HepG2 (cell line): Measurements from ENCODE around the gene MGST2. TPM values are rescaled to one million over a fixed set of nuclear protein-coding genes. Genes with fewer than 3 reads are reported as not detected.

Experiments
- ASH2L ChIP-seq: fragments of 300-600, 200-600 bp; sonication (generic); IDR thresholded peaks from 2 replicates; pipeline ENCODE4 v1.7.0; 2017; ENCODE audit warnings: low read depth, mild to moderate bottlenecking, moderate library complexity, mixed read lengths, low read length; ENCODE audit not compliant: insufficient read length
- CBFB ChIP-seq: sonication (generic); formaldehyde crosslinking; IDR thresholded peaks from 2 replicates; pipeline ENCODE4 v1.4.0; 2020; ENCODE audit warnings: missing genetic modification reagents
- CREM ChIP-seq, 2 experiments: sonication (generic) in 1 of 2; formaldehyde crosslinking in 1 of 2; IDR thresholded peaks; 2 replicates each; pipeline versions ENCODE4 v1.4.0 to v1.6.1; 2016 to 2020; ENCODE audit warnings: antibody characterized with exemption in 1 of 2, mild to moderate bottlenecking in 1 of 2, missing genetic modification reagents in 1 of 2
- FOSL2 ChIP-seq: sonication (generic); formaldehyde crosslinking; IDR thresholded peaks from 2 replicates; pipeline ENCODE4 v1.4.0; 2020; ENCODE audit warnings: missing genetic modification reagents
- FOXA1 ChIP-seq, 2 experiments: fragments of 450-650 bp in 1 of 2; sonication (generic) in 1 of 2; formaldehyde crosslinking in 1 of 2; IDR thresholded peaks; 2 replicates each; pipeline versions ENCODE4 v1.4.0 to v1.6.1; 2016 to 2020; ENCODE audit warnings: missing genetic modification reagents in 1 of 2
- FOXA3 ChIP-seq: IDR thresholded peaks from 2 replicates; pipeline ENCODE4 v1.6.1; 2016; ENCODE audit warnings: missing genetic modification reagents, missing compliant biosample characterization
- HDAC6 ChIP-seq: fragments of 200-600 bp; sonication (generic); IDR thresholded peaks from 2 replicates; pipeline ENCODE4 v1.7.0; 2017; ENCODE audit warnings: mild to moderate bottlenecking, antibody characterized with exemption, low read length, low read depth
- MEIS2 ChIP-seq: sonication (generic); formaldehyde crosslinking; IDR thresholded peaks from 2 replicates; pipeline ENCODE4 v1.9.0; 2021; ENCODE audit warnings: mild to moderate bottlenecking, missing genetic modification reagents
- NCOA2 ChIP-seq: sonication (generic); formaldehyde crosslinking; IDR thresholded peaks from 2 replicates; pipeline ENCODE4 v1.8.0; 2022; ENCODE audit warnings: inconsistent platforms
- NR2F2 ChIP-seq: IDR thresholded peaks from 2 replicates; pipeline ENCODE4 v1.6.1; 2012; ENCODE audit warnings: low read depth, inconsistent platforms, borderline replicate concordance
- PCBP1 ChIP-seq: fragments of 200-400 bp; formaldehyde crosslinking; IDR thresholded peaks from 2 replicates; pipeline ENCODE4 v1.6.1; 2017; ENCODE audit warnings: mild to moderate bottlenecking, low read depth, low read length, borderline replicate concordance
- POLR2A ChIP-seq, 2 experiments: IDR thresholded peaks; 2 replicates each; pipeline ENCODE4 v1.6.1; 2011; ENCODE audit warnings: low read depth in 2 of 2, low read length in 2 of 2, mild to moderate bottlenecking in 1 of 2, moderate library complexity in 1 of 2; ENCODE audit not compliant: insufficient read depth in 1 of 2
- SAP130 ChIP-seq: IDR thresholded peaks from 2 replicates; pipeline ENCODE4 v1.6.1; 2016; ENCODE audit warnings: low read depth
- SMC3 ChIP-seq: IDR thresholded peaks from 2 replicates; pipeline ENCODE4 v1.6.1; 2011; ENCODE audit warnings: low read length, improper control_type of control experiment
- SOX5 ChIP-seq: IDR thresholded peaks from 2 replicates; pipeline ENCODE4 v1.6.1; 2016; ENCODE audit warnings: borderline replicate concordance
- SOX6 ChIP-seq, 2 experiments: fragments of 450-650 bp in 1 of 2; sonication (generic) in 1 of 2; formaldehyde crosslinking in 1 of 2; IDR thresholded peaks; 2 replicates each; pipeline versions ENCODE4 v1.4.0 to v1.6.1; 2017 to 2020; ENCODE audit warnings: antibody characterized with exemption in 1 of 2, mild to moderate bottlenecking in 1 of 2, missing genetic modification reagents in 1 of 2
- TBX3 ChIP-seq: fragments of 450-650 bp; IDR thresholded peaks from 2 replicates; pipeline ENCODE4 v1.6.1; 2017; ENCODE audit warnings: antibody characterized with exemption, mild to moderate bottlenecking, inconsistent platforms, borderline replicate concordance
- TCF7 ChIP-seq: sonication (generic); IDR thresholded peaks from 2 replicates; pipeline ENCODE4 v1.6.1; 2016; ENCODE audit warnings: antibody characterized with exemption, low read depth
- TGIF2 ChIP-seq: IDR thresholded peaks from 2 replicates; pipeline ENCODE4 v1.6.1; 2016; ENCODE audit warnings: control low read depth, missing compliant biosample characterization
- YEATS4 ChIP-seq: sonication (generic); formaldehyde crosslinking; IDR thresholded peaks from 2 replicates; pipeline ENCODE4 v1.4.0; 2020; ENCODE audit warnings: missing genetic modification reagents, borderline replicate concordance
- ZMYM2 ChIP-seq: sonication (generic); formaldehyde crosslinking; IDR thresholded peaks from 2 replicates; pipeline ENCODE4 v1.8.0; 2022; ENCODE audit warnings: mild to moderate bottlenecking, missing genetic modification reagents
- ZNF382 ChIP-seq: sonication (generic); formaldehyde crosslinking; IDR thresholded peaks from 2 replicates; pipeline ENCODE4 v1.5.0; 2020; ENCODE audit warnings: missing genetic modification reagents, mild to moderate bottlenecking, borderline replicate concordance
- ZNF441 ChIP-seq: sonication (generic); formaldehyde crosslinking; IDR thresholded peaks from 2 replicates; pipeline ENCODE4 v1.7.0; 2021; ENCODE audit warnings: missing genetic modification reagents, borderline replicate concordance
- ZNF589 ChIP-seq: sonication (generic); formaldehyde crosslinking; conservative IDR thresholded peaks from 2 replicates; pipeline ENCODE4 v1.8.0; 2022; ENCODE audit warnings: mild to moderate bottlenecking, moderate library complexity, missing genetic modification reagents
- polyA plus RNA-seq, 8 experiments: library from polyadenylated mRNA; depleted of rRNA in 3 of 8; stranded (reverse) in 7 of 8; unstranded in 1 of 8; fragments of >200 nt; fragmentation: Illumina TruSeq in 4 of 8; extraction: Trizol in 4 of 8; gene quantifications; 2 replicates each; pipeline versions ENCODE4 v1.2.1 to v1.2.3, GENCODE V29; 2011 to 2016; ENCODE audit warnings: low read depth in 4 of 8, missing spikeins in 1 of 8, mixed read lengths in 1 of 8; ENCODE audit not compliant: insufficient read depth in 1 of 8
- total RNA-seq, 5 experiments: library from RNA; depleted of rRNA; stranded (reverse); fragments of >200 nt; fragmentation: Illumina TruSeq; extraction: Trizol; gene quantifications; 2 replicates each; pipeline ENCODE4 v1.2.3, GENCODE V29; 2016; ENCODE audit warnings: low read depth in 1 of 5
- TF ChIP-seq, protein P1 (sequence below), 2 experiments: fragments of 450-650 bp in 1 of 2; sonication (generic) in 1 of 2; formaldehyde crosslinking; IDR thresholded peaks; 2 replicates each; pipeline versions ENCODE4 v1.5.0 to v1.8.0; 2020 to 2022; ENCODE audit warnings: mild to moderate bottlenecking in 1 of 2, missing genetic modification reagents in 1 of 2
- TF ChIP-seq, protein P2 (sequence below): sonication (generic); formaldehyde crosslinking; IDR thresholded peaks from 2 replicates; pipeline ENCODE4 v1.4.0; 2020; ENCODE audit warnings: missing genetic modification reagents, borderline replicate concordance
- TF ChIP-seq, protein P3 (sequence below): IDR thresholded peaks from 2 replicates; pipeline ENCODE4 v1.6.1; 2012; ENCODE audit warnings: inconsistent platforms
- TF ChIP-seq, protein P4 (sequence below): sonication (generic); formaldehyde crosslinking; IDR thresholded peaks from 2 replicates; pipeline ENCODE4 v1.5.0; 2020; ENCODE audit warnings: missing genetic modification reagents

MGST2 gene
- total and polyA plus RNA-seq, 2 of the 13 experiments (the other 11 are each of a cell fraction or from before 2014, with no cell fraction given): 205 to 416 TPM

DNA sequence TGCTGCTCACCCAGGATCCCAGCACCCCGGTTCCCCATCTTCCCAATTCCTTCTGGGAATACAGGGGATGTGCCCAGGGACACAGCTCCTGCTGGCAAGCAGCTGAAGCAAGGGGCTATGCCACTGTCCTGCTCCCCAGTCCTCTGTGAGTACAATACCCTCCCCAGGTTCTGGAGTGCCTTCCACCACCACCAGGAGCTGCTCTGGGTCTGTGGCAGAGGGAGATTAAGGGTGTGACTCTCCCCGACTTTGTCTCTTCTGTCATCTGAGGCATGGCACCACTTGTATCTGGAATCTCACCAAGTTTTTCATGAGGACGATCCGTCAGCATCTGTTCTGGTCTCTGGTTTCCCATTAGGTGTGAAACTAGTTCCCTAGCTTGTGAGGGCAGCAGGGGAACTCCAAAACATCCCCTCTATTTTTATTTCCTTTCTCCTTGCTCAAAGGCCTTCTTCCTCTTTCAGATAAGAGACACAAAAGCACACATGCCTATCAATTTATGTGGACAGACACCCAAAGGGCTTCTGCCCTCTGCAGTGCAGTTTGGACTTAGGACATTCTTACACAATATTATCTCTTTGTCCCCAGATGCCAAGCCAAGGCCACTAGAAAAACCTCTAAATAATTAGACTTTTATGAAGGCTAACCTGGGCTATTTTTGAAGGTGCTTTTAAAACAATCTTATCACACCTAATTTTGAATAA lies 26.8 kb downstream of the MGST2 start (continued):
- TF ChIP-seq, protein P1, sequence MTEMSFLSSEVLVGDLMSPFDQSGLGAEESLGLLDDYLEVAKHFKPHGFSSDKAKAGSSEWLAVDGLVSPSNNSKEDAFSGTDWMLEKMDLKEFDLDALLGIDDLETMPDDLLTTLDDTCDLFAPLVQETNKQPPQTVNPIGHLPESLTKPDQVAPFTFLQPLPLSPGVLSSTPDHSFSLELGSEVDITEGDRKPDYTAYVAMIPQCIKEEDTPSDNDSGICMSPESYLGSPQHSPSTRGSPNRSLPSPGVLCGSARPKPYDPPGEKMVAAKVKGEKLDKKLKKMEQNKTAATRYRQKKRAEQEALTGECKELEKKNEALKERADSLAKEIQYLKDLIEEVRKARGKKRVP (CRISPR knock-in tag; IDR thresholded peaks at IDR 0.05): peak in 1 of 2 experiments; percentile 25; a peak in 1 of 4 replicates
- TF ChIP-seq TBX3: peak; percentile 31; the same call in 1 of the 2 replicates
- no peak for TF ChIP-seq HDAC6
- no peak for TF ChIP-seq FOXA1 (IDR thresholded peaks at IDR 0.05)
- TF ChIP-seq FOXA1 (CRISPR knock-in tag; IDR thresholded peaks at IDR 0.05): peak; percentile 54
- TF ChIP-seq TCF7: peak; percentile 86
- TF ChIP-seq FOXA3: peak; percentile 86
- peak; percentile 72 for TF ChIP-seq MEIS2 (CRISPR knock-in tag)
- TF ChIP-seq PCBP1: no peak
- TF ChIP-seq SOX5 (CRISPR knock-in tag): peak; percentile 93
- TF ChIP-seq, protein P2, sequence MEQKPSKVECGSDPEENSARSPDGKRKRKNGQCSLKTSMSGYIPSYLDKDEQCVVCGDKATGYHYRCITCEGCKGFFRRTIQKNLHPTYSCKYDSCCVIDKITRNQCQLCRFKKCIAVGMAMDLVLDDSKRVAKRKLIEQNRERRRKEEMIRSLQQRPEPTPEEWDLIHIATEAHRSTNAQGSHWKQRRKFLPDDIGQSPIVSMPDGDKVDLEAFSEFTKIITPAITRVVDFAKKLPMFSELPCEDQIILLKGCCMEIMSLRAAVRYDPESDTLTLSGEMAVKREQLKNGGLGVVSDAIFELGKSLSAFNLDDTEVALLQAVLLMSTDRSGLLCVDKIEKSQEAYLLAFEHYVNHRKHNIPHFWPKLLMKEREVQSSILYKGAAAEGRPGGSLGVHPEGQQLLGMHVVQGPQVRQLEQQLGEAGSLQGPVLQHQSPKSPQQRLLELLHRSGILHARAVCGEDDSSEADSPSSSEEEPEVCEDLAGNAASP (CRISPR knock-in tag): peak; percentile 93; the same call in 1 of the 2 replicates
- TF ChIP-seq ZMYM2 (CRISPR knock-in tag): 0 out of 2 replicates have a peak, but pooled peaks have one; percentile 37
- TF ChIP-seq FOSL2 (CRISPR knock-in tag): peak; percentile 87
- 0 out of 2 replicates have a peak, but pooled peaks have one; percentile 19 for TF ChIP-seq TGIF2 (CRISPR knock-in tag)
- no peak for TF ChIP-seq ZNF589 (CRISPR knock-in tag)
- peak; percentile 59; the same call in 1 of the 2 replicates for TF ChIP-seq CBFB (CRISPR knock-in tag)
- peak; percentile 88 for TF ChIP-seq SAP130 (CRISPR knock-in tag)
- TF ChIP-seq, protein P3, sequence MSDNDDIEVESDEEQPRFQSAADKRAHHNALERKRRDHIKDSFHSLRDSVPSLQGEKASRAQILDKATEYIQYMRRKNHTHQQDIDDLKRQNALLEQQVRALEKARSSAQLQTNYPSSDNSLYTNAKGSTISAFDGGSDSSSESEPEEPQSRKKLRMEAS: peak; percentile 29; the same call in 1 of the 2 replicates
- TF ChIP-seq SMC3: peak; percentile 27; the same call in 1 of the 2 replicates
- 0 out of 2 replicates have a peak, but pooled peaks have one; percentile 59 for TF ChIP-seq ZNF441 (CRISPR knock-in tag)
- TF ChIP-seq YEATS4 (CRISPR knock-in tag): peak; percentile 33; the same call in 1 of the 2 replicates
- TF ChIP-seq NR2F2: peak; percentile 88
- TF ChIP-seq POLR2A (IDR thresholded peaks at IDR 0.05; ENCODE audit: insufficient read depth in 1 of 2, low read depth in 2 of 2, low read length in 2 of 2): peak in 1 of 2 experiments; percentile 13; a peak in 1 of 4 replicates
- TF ChIP-seq CREM (IDR thresholded peaks at IDR 0.05): peak; percentile 87
- no peak for TF ChIP-seq CREM (CRISPR knock-in tag; IDR thresholded peaks at IDR 0.05)
- peak; percentile 64 for TF ChIP-seq ASH2L
- no peak for TF ChIP-seq SOX6 (IDR thresholded peaks at IDR 0.05)
- TF ChIP-seq SOX6 (CRISPR knock-in tag; IDR thresholded peaks at IDR 0.05): peak; percentile 98
- no peak for TF ChIP-seq ZNF382 (CRISPR knock-in tag)
- TF ChIP-seq, protein P4, sequence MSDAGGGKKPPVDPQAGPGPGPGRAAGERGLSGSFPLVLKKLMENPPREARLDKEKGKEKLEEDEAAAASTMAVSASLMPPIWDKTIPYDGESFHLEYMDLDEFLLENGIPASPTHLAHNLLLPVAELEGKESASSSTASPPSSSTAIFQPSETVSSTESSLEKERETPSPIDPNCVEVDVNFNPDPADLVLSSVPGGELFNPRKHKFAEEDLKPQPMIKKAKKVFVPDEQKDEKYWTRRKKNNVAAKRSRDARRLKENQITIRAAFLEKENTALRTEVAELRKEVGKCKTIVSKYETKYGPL (CRISPR knock-in tag): 0 out of 2 replicates have a peak, but pooled peaks have one; percentile 26
- TF ChIP-seq NCOA2 (CRISPR knock-in tag): peak; percentile 98
